HEK293 (cell line): ENCODE results near the gene RBBP7.

Experiments used
- CTCF ChIA-PET: fragments of 350-600 bp; formaldehyde crosslinking; extraction: SDS; loops from one replicate; lab custom pipeline; 2021; ENCODE audit warnings: antibody characterized with exemption; lab: Yijun Ruan, JAX
- POLR2A ChIA-PET: fragments of 300-600 bp; formaldehyde crosslinking; extraction: SDS; loops from one replicate; lab custom pipeline; 2020; ENCODE audit warnings: antibody characterized with exemption, inconsistent platforms; lab: Yijun Ruan, JAX
- H3K27ac ChIP-seq: fragments of 200-500 bp; sonication (Bioruptor generic); 2 replicates; pipeline ENCODE4 v1.5.1; 2014; ENCODE audit warnings: low read depth, low read length, control low read depth, inconsistent platforms; ENCODE audit errors: extremely low read depth
- H3K36me3 ChIP-seq, 2 experiments: fragments of 200-500 bp in 1 of 2; sonication (Bioruptor generic) in 1 of 2; 1 replicate in 1 of 2; 2 replicates in 1 of 2; pipeline ENCODE4 v1.5.1; 2014 to 2017; ENCODE audit warnings: inconsistent platforms in 2 of 2, low read length in 2 of 2; ENCODE audit not compliant: control insufficient read depth in 2 of 2, insufficient read depth in 1 of 2
- H3K4me1 ChIP-seq: fragments of 200-500 bp; sonication (Bioruptor generic); 2 replicates; pipeline ENCODE4 v1.5.1; 2014; ENCODE audit warnings: mild to moderate bottlenecking, low read length, inconsistent platforms; ENCODE audit not compliant: control insufficient read depth, insufficient read depth
- H3K4me3 ChIP-seq: 2 replicates; pipeline ENCODE4 v1.5.1; 2011; ENCODE audit warnings: low read depth, mild to moderate bottlenecking, control low read depth, low read length, moderate library complexity
- H3K9me3 ChIP-seq: fragments of 200-500 bp; sonication (Bioruptor generic); 2 replicates; pipeline ENCODE4 v1.5.1; 2014; ENCODE audit warnings: low read depth, low read length, inconsistent platforms; ENCODE audit not compliant: control insufficient read depth, insufficient read depth
- HOXC10 ChIP-seq: sonication (generic); formaldehyde crosslinking; IDR thresholded peaks from 2 replicates; pipeline ENCODE4 v1.8.1; 2023; ENCODE audit warnings: mild to moderate bottlenecking, missing genetic modification reagents
- PRDM10 ChIP-seq: fragments of 450-650 bp; formaldehyde crosslinking; IDR thresholded peaks from 2 replicates; pipeline ENCODE4 v1.5.1; 2016; ENCODE audit warnings: missing biosample characterization, missing genetic modification characterization
- ZBTB17 ChIP-seq: fragments of 450-650 bp; formaldehyde crosslinking; IDR thresholded peaks from 2 replicates; pipeline ENCODE4 v1.5.1; 2016; ENCODE audit warnings: missing biosample characterization, missing genetic modification characterization
- ZNF239 ChIP-seq: fragments of 450-650 bp; formaldehyde crosslinking; IDR thresholded peaks from 2 replicates; pipeline ENCODE4 v1.5.1; 2016; ENCODE audit warnings: missing biosample characterization, missing genetic modification characterization
- ZNF416 ChIP-seq: fragments of 450-650 bp; formaldehyde crosslinking; IDR thresholded peaks from 2 replicates; pipeline ENCODE4 v1.5.1; 2016; ENCODE audit warnings: missing biosample characterization, missing genetic modification characterization
- ZNF449 ChIP-seq: fragments of 450-650 bp; formaldehyde crosslinking; IDR thresholded peaks from 2 replicates; pipeline ENCODE4 v1.5.1; 2017; ENCODE audit warnings: missing biosample characterization, mild to moderate bottlenecking, missing genetic modification characterization, moderate library complexity
- ZNF692 ChIP-seq: fragments of 450-650 bp; formaldehyde crosslinking; IDR thresholded peaks from 2 replicates; pipeline ENCODE4 v1.5.1; 2016; ENCODE audit warnings: missing biosample characterization, missing genetic modification characterization
- ZNF792 ChIP-seq: fragments of 450-650 bp; formaldehyde crosslinking; IDR thresholded peaks from 2 replicates; pipeline ENCODE4 v1.5.1; 2016; ENCODE audit warnings: missing biosample characterization, missing genetic modification characterization
- ZSCAN16 ChIP-seq: fragments of 450-650 bp; formaldehyde crosslinking; IDR thresholded peaks from 2 replicates; pipeline ENCODE4 v1.5.1; 2016; ENCODE audit warnings: missing biosample characterization, missing genetic modification characterization
- ZSCAN30 ChIP-seq: fragments of 450-650 bp; IDR thresholded peaks from 2 replicates; pipeline ENCODE4 v1.5.1; 2018; ENCODE audit warnings: missing biosample characterization, mild to moderate bottlenecking, missing genetic modification characterization, moderate library complexity
- TF ChIP-seq, protein P1 (sequence below): fragments of 450-650 bp; formaldehyde crosslinking; IDR thresholded peaks from 2 replicates; pipeline ENCODE4 v1.5.1; 2016; ENCODE audit warnings: missing biosample characterization, missing genetic modification characterization

RBBP7 gene

GRCh38 chrX:16856076-16856404 is 14.1 kb downstream of the RBBP7 start (continued):
- peak; percentile 32; the same call in 1 of the 2 replicates for TF ChIP-seq ZNF449
- TF ChIP-seq, all 188 proteins: peak for 15; not testable (repeated sequence) for 173

DNA sequence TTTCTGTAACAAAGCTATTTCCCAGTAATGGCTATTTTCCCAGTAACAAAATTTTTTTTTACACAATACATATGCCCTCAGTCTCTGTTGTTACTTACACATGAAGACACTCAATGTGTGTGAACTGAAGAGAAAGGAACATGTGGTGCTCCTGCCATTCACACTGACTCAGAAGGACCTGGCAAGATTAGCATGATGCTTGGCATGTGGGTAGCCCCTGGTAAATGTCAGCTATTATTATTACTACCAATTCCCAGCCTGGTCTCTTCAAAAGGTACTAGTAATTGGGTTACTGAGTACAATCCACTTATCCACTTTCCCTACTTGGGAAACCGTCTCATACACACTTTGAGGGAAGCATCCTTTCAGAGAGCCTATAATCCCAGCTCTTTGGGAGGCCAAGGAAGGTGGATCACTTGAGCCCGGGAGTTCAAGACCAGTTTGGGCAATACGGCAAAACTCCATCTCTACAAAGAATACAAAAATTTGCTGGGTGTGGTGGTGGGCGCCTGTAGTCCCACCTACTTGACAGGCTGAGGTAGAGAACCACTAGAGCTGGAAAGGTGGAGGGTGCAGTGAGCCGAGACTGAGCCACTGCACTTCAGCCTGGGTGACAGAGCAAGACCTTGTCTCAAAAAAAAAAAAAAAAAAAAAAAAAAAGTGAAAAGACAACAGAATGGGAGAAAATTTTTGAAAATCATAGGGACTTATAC is 14.6 kb downstream of the RBBP7 start:
- CTCF ChIA-PET = interaction anchor here (0.6 to 2.0 kb wide), 3 partner anchors 27 to 191 kb away, joined by 3 to 10 read pairs (median 4); no protein-coding TSS in a partner anchor
- POLR2A ChIA-PET = interaction anchor here (0.7 to 1.6 kb wide), 3 partner anchors 8 to 18 kb away, joined by 4 to 8 read pairs (median 4); no protein-coding TSS in a partner anchor
- Histone ChIP-seq H3K4me1 (no peaks in the 10 kb centered on the region), H3K36me3 (peaks cover 94 to 98% of the 10 kb centered on the region in 2 experiments), H3K4me3 (no peak overlapping the region), H3K9me3 (no peaks in the 10 kb centered on the region), H3K27ac (no peak overlapping the region)
- no peak for TF ChIP-seq ZNF239 (tag by site-specific recombination)
- peak; percentile 55 for TF ChIP-seq PRDM10 (tag by site-specific recombination)

GRCh38 chrX:16853537-16853936 is 16.6 kb downstream of the RBBP7 start:
- ChIA-PET CTCF (interaction anchor here (1.0 to 1.2 kb wide), 2 partner anchors 27 to 223 kb away, joined by 3 to 4 read pairs; no protein-coding TSS in a partner anchor), POLR2A (interaction anchor here (0.9 kb wide), 1 partner anchor 14 kb away, joined by 3 read pairs; no protein-coding TSS in a partner anchor)

More at GRCh38 chrX:16853537-16853936, 16.6 kb downstream of the RBBP7 start:
- no peaks in the 10 kb centered on the region for H3K4me1 ChIP-seq
- H3K9me3 ChIP-seq = no peaks in the 10 kb centered on the region
- H3K4me3 ChIP-seq = no peak overlapping the region
- no peak overlapping the region for H3K27ac ChIP-seq
- TF ChIP-seq, protein P1, sequence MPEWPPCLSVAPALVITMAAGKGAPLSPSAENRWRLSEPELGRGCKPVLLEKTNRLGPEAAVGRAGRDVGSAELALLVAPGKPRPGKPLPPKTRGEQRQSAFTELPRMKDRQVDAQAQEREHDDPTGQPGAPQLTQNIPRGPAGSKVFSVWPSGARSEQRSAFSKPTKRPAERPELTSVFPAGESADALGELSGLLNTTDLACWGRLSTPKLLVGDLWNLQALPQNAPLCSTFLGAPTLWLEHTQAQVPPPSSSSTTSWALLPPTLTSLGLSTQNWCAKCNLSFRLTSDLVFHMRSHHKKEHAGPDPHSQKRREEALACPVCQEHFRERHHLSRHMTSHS (tag by site-specific recombination) = no peak
- TF ChIP-seq ZSCAN30 (tag by site-specific recombination) (no peak), ZNF416 (tag by site-specific recombination) (no peak), ZBTB17 (tag by site-specific recombination) (no peak), HOXC10 (CRISPR knock-in tag) (no peak), ZNF692 (no peak), ZNF792 (tag by site-specific recombination) (no peak), ZSCAN16 (tag by site-specific recombination) (no peak)
- H3K36me3 ChIP-seq = peaks cover 98% of the 10 kb centered on the region in 2 experiments
